Cardiac fibroblast (primary cell): Measurements from ENCODE around the gene PRKCH.
A peak's percentile ranks its signal among the peaks of the same experiment; 100 is the strongest.
"Not testable (repeated sequence)": the region's sequence is repeated elsewhere in the genome, so short reads cannot be mapped to it uniquely, and the experiment has no call there.

Experiments
- DNase-seq, 2 donors: peaks; one replicate each; pipeline versions ENCODE4 v3.0.0 to v3.0.0-alpha.2; 2010; ENCODE audit warnings: low read depth in 2 of 2
- H3K4me3 ChIP-seq, 2 donors: replicated peaks in 1 of 2; 1 replicate in 1 of 2; 2 replicates in 1 of 2; pipeline ENCODE4 v1.5.1; 2011; ENCODE audit warnings: low read depth in 2 of 2, low read length in 2 of 2, mild to moderate bottlenecking in 2 of 2, moderate library complexity in 1 of 2
- CTCF ChIP-seq: IDR thresholded peaks from one replicate; pipeline ENCODE4 v1.5.1; 2011; ENCODE audit warnings: low read depth, mild to moderate bottlenecking, low read length, inconsistent platforms

Gene PRKCH

GRCh38 chr14:61460063-61460462 lies 138.7 kb downstream of the PRKCH start:
- H3K4me3 ChIP-seq, result no peak overlapping the region
- TF ChIP-seq CTCF, result no peak
- DNase-seq, result no peak

GRCh38 chr14:61460718-61461611 lies 139.6 kb downstream of the PRKCH start:
- peak; percentile 52 to 54 for DNase-seq
- no peak for TF ChIP-seq CTCF
- no peak overlapping the region for H3K4me3 ChIP-seq

- H3K4me3 ChIP-seq, result no peak overlapping the region
- peak; percentile 50 for TF ChIP-seq CTCF
- peak; percentile 88 to 90 for DNase-seq
These were observed 140.5 kb downstream of the PRKCH start for GRCh38 chr14:61461808-61462275.

- TF ChIP-seq CTCF, result no peak
- peak overlapping the region in 1 of 2 donors; percentile 5 for H3K4me3 ChIP-seq
- peak; percentile 92 to 96 for DNase-seq
These were observed 141.3 kb downstream of the PRKCH start for GRCh38 chr14:61462566-61463193.

GRCh38 chr14:61463664-61464285 lies 142.4 kb downstream of the PRKCH start:
- TF ChIP-seq CTCF, result no peak
- peak overlapping the region in 1 of 2 donors; percentile 13 for H3K4me3 ChIP-seq
- DNase-seq, result peak in 1 of 2 donors; percentile 37

- DNase-seq, H3K4me3 ChIP-seq: not testable (repeated sequence)
These were observed 143.4 kb downstream of the PRKCH start for GRCh38 chr14:61464539-61465320.
